ENCODE results near the gene ANKRD34A.

The ANKRD34A gene

GRCh38 chr1:145960468-145961108 lies 3.8 kb downstream of the ANKRD34A start:
- H3K4me3 ChIP-seq (ENCODE audit: low read length) = peak overlapping the region; percentile 73
- peak; percentile 47 for DNase-seq (ENCODE audit: low read depth)
- TF ChIP-seq CTCF (conservative IDR thresholded peaks at IDR 0.05; ENCODE audit: low read length) = no peak

GRCh38 chr1:145959957-145960467 lies 4.4 kb downstream of the ANKRD34A start:
- DNase-seq (ENCODE audit: low read depth) = no peak
- H3K4me3 ChIP-seq (ENCODE audit: low read length) = peak overlapping the region; percentile 73
- TF ChIP-seq CTCF (conservative IDR thresholded peaks at IDR 0.05; ENCODE audit: low read length) = no peak

GRCh38 chr1:145959333-145959732 lies 5.0 kb downstream of the ANKRD34A start:
- no peak for DNase-seq (ENCODE audit: low read depth)
- no peak overlapping the region for H3K4me3 ChIP-seq (ENCODE audit: low read length)
- TF ChIP-seq CTCF (conservative IDR thresholded peaks at IDR 0.05; ENCODE audit: low read length) = no peak

GRCh38 chr1:145958734-145959133 lies 5.6 kb downstream of the ANKRD34A start:
- H3K4me3 ChIP-seq (ENCODE audit: low read length) = no peak overlapping the region
- TF ChIP-seq CTCF (conservative IDR thresholded peaks at IDR 0.05; ENCODE audit: low read length) = no peak
- DNase-seq (ENCODE audit: low read depth) = no peak

GRCh38 chr1:145957443-145958319 lies 6.7 kb downstream of the ANKRD34A start, which contains the start of gene LIX1L:
TSS of gene LIX1L (minus strand) at chr1:145958017. CDS start at chr1:145957927, 90 bp downstream.
- peak; percentile 96 for DNase-seq (ENCODE audit: low read depth)
- TF ChIP-seq CTCF (conservative IDR thresholded peaks at IDR 0.05; ENCODE audit: low read length) = no peak; the same call in 1 of the 2 replicates
- H3K4me3 ChIP-seq (ENCODE audit: low read length) = peak within 1 kb of the TSS; percentile 70

GRCh38 chr1:145956781-145957442 lies 7.5 kb downstream of the ANKRD34A start:
- H3K4me3 ChIP-seq (ENCODE audit: low read length) = peak overlapping the region; percentile 70
- peak; percentile 48 for DNase-seq (ENCODE audit: low read depth)
- 0 out of 2 replicates have a peak, but pooled peaks have one; percentile 2 for TF ChIP-seq CTCF (conservative IDR thresholded peaks at IDR 0.05; ENCODE audit: low read length)
